HG03097 (cell line): ENCODE results near the gene TRAPPC10.
"Not testable (repeated sequence)": the region's sequence is repeated elsewhere in the genome, so short reads cannot be mapped to it uniquely, and the experiment has no call there.

Source experiments
- ATAC-seq: cut with Tn5 transposase; IDR thresholded peaks from one replicate; pipeline ENCODE4 v1.9.1; 2021; ENCODE audit not compliant: unreplicated experiment, low FRiP score

TRAPPC10 gene

GRCh38 chr21:44140552-44140932 lies 128.4 kb downstream of the TRAPPC10 start:
- not testable (repeated sequence) for ATAC-seq

GRCh38 chr21:44142470-44142869 lies 130.4 kb downstream of the TRAPPC10 start:
- not testable (repeated sequence) for ATAC-seq

GRCh38 chr21:44143380-44143779 lies 131.3 kb downstream of the TRAPPC10 start:
- not testable (repeated sequence) for ATAC-seq

- not testable (repeated sequence) for ATAC-seq
Measured at GRCh38 chr21:44143996-44144395, 131.9 kb downstream of the TRAPPC10 start.

- not testable (repeated sequence) for ATAC-seq
Measured at GRCh38 chr21:44144784-44145602, 132.9 kb downstream of the TRAPPC10 start.

GRCh38 chr21:44145616-44146015 lies 133.5 kb downstream of the TRAPPC10 start:
- not testable (repeated sequence) for ATAC-seq

GRCh38 chr21:44147108-44147507 lies 135.0 kb downstream of the TRAPPC10 start:
- not testable (repeated sequence) for ATAC-seq

GRCh38 chr21:44150255-44150654 lies 138.1 kb downstream of the TRAPPC10 start:
- ATAC-seq = not testable (repeated sequence)

- ATAC-seq = not testable (repeated sequence)
Measured at GRCh38 chr21:44153214-44153888, 141.2 kb downstream of the TRAPPC10 start.

GRCh38 chr21:44153889-44154228 lies 141.8 kb downstream of the TRAPPC10 start:
- ATAC-seq = not testable (repeated sequence)

- peak; percentile 41 for ATAC-seq
Measured at GRCh38 chr21:44154816-44155230, 142.7 kb downstream of the TRAPPC10 start.

- peak; percentile 35 for ATAC-seq
Measured at GRCh38 chr21:44155231-44155993, 143.3 kb downstream of the TRAPPC10 start.

- ATAC-seq = not testable (repeated sequence)
Measured at GRCh38 chr21:44155994-44156380, 143.9 kb downstream of the TRAPPC10 start.
